Left cardiac atrium (tissue), 4 donors: ENCODE results near the gene SLC25A34. TPM values are rescaled to one million over a fixed set of nuclear protein-coding genes. Genes with fewer than 3 reads are reported as not detected.

Source experiments
- ATAC-seq, 2 donors: fragments of 200-7000 bp; cut with Tn5 transposase; one replicate each; pipeline ENCODE4 v1.9.1; 2020; ENCODE audit warnings: mild to moderate bottlenecking in 2 of 2, moderate library complexity in 2 of 2
- DNase-seq: peaks from one replicate; pipeline ENCODE4 v3.0.0-alpha.2; 2020
- intact Hi-C, 2 donors: fragments of 100-400 bp; cut with DNase I; formaldehyde crosslinking; loops; one replicate each; pipeline versions ENCODE4 v1.14.1 to v1.15.1; 2022 to 2023
- total RNA-seq, 2 donors: library from RNA; stranded (reverse); fragmentation: NEBNext Ultra II Directional; extraction: Animal tissue kit (Norgen Biotek cat#: 25700); gene quantifications; one replicate each; pipeline ENCODE4 v1.2.1, GENCODE V29; 2021
- donor health status: DM: no; HTN: yes; CAD: no.
- donor health status: DM: no; HTN: yes; CAD: no; lungs with severe emphysema.
- donor health status: DM: yes; HTN: yes; CAD: no.
- donor health status: Dilated cardiomyopathy.

SLC25A34 gene
- total RNA-seq, 2 donors from 2014 or later: 5.4 to 7.3 TPM

DNA sequence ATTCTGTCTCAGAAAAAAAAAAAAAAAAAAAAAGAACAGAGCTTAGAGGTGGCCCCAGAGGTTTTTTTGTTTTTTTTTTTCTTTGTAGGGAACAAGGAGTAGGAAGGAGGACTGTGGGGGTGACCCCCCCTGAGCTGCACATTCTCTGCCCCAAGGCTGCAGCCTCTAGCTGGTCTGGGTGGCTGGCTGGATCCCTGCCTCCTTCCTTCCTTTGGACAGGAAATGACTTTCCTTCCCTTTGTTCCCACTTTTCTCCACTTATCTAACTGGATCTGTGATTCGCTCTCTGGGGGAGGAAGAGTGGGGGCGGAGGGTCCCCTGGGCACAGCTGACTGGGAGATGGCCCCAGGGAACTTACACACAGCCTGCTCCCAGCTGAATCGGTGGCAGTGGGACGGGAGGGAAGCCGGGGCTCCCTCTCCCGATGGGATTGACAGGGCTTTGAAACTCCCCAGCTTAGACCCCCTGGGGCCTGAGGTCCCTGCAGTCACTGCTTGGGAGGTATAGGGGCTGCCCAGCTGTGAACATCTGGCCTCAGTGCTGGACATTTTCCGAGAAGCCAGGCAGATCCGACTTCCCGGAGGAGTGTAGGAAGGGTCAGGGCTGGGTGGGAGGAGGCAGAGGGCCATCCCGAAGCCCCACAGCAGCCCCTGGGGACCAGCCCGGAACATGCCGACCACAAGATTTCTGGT lies 24.6 kb downstream of the SLC25A34 start:
- DNase-seq: peak; percentile 70
- peak; percentile 24 to 36 for ATAC-seq
- intact Hi-C loops: no loop called here

DNA sequence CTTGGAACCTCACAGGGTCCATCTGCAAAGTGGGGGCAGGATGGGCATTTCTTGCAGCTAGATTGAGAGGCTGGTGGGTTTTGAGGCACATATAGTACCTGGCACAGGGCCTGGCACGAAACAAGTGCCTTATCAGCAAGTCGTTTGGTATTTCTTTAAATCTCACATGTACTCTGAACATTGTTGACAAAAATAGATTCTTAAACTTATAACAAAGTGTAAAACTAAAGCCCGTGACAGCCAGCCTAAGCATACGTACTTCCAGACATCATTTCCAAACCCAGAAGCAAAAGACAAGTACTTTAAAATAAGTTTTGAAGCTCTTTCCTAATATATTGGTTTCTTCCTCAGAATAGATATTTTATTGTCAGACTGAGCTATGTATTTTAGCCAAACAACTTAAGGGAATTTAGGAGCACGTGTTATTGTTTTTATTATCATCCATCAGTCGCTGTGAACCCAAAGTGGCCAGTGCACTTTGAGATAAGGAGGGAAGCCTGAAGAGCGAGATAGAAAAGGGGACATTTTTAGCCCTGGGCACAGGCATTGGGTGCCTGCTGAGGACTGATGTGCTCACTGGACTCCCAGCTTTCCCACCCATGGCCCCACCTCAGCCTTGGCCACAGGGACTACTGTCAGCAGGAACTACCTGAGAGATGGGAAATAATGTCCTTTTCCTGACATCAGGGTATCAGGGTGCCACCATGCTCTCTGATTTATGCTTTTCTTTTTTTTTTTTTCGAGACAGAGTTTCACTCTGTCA lies 25.5 kb downstream of the SLC25A34 start:
- DNase-seq: no peak
- intact Hi-C loops: no loop called here
- peak; percentile 9 to 27 for ATAC-seq

DNA sequence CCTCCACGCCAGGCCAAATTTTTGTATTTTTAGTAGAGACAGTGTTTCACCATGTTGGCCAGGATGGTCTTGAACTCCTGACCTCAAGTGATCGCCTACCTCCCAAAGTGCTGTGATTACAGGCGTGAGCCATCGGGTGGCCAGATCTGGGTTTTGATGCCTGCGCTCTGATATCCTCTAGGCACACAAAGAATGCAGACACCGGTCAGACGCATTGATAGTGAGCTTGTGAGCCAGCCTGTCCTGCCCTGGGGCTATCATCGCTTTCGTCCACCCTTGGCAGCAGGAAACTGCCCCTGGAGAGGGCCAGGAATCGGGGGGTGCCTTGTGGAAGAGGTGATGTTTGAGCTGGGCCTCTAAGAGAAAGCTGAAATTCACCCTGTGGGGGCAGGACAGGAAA lies 26.5 kb downstream of the SLC25A34 start:
- no peak for DNase-seq

DNA sequence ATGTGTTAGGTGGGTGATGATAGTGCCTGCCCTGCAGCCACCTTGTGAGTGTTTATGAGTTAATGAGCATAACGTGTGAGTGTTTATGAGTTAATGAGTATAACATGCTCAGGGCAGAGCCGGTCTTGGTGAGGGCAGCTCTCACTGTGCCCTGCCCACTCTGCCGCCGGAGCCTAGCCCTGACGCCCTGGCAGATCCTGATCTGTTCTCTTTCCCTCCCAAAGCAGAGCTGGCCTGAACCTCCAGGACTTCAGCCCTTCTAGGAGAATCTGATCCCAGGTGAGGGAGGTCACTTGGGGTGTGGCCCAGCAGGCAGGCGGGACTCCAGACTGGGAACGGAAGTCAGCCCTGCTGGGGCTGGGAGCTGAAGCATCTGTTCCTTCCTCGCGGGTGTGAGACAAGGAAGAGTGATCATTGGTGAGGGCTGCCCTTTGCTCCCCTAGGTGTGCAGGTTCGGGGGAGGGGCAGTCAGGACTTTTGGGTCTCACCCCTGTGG lies 28.3 kb downstream of the SLC25A34 start:
- intact Hi-C loops: no loop called here
- DNase-seq (no peak), ATAC-seq (no peak)

More for the DNA sequence above, 26.5 kb downstream of the SLC25A34 start:
- ATAC-seq: no peak
- intact Hi-C loops: no loop called here

DNA sequence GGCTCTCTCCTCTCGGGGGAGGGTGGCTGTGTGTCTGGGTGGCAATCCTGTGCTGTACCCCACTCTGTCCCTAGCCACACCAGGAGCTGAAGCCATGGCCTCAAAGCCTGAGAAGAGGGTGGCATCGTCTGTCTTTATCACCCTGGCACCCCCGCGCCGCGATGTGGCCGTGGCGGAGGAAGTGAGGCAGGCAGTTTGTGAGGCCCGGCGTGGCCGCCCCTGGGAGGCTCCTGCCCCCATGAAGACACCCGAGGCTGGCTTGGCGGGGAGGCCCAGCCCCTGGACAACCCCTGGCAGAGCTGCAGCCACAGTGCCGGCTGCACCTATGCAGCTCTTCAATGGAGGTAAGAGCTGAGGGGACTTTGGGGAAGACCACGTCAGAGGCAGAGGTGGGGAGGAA lies 28.8 kb downstream of the SLC25A34 start:
- no peak for DNase-seq
- intact Hi-C loops: no loop called here
- ATAC-seq: no peak

DNA sequence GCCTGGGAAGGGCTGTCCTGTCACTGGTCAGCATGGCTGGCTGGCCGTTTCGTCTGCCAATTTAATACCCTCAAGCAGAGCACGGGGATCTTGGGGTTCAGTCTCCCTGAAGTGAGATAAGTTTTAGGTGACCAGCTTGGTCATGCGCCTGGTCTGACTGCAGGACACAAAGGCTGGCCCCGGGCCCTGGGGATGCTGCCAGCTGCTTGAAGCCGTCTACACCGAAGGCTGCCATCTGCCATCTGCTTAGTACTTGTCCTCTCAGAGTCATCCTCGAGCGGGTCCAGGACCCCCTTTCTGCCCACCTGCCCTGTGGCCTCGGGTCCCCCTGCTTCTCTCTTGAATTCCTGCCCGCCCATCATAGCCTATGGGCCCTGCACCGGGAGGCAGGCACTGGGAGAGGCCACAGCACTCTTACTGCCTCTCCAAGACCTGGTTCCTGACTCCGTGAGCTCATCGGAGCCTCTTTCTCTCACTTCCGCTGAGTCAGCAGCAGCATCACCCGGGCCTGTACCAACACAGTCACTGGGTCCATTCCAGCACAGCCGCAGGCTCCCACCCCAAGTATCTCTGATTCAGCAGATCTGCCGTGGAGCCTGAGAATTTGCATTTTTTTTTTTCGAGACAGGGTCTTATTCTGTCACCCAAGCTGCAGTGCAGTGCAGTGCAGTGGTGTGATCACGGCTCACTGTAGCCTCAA lies 29.6 kb downstream of the SLC25A34 start:
- intact Hi-C loops: no loop called here
- no peak for ATAC-seq
- no peak for DNase-seq

DNA sequence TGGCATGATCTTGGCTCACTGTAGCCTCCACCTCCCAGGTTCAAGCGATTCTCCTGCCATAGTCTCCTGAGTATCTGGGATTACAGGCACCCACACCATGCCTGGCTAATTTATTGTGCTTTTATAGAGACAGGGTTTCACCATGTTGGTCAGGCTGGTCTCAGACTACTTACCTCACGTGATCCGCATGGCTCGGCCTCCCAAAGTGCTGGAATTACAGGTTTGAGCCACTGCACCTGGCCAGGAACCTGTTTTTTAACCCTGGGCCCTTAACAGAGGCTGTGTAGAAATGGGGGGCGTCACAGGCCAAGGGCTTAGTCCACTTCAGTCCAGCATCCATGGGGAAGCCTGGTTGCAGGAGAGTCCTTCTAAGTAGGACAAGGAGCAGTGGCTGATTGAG lies 31.9 kb downstream of the SLC25A34 start:
- ATAC-seq (no peak), DNase-seq (no peak)
- intact Hi-C loops: no loop called here

DNA sequence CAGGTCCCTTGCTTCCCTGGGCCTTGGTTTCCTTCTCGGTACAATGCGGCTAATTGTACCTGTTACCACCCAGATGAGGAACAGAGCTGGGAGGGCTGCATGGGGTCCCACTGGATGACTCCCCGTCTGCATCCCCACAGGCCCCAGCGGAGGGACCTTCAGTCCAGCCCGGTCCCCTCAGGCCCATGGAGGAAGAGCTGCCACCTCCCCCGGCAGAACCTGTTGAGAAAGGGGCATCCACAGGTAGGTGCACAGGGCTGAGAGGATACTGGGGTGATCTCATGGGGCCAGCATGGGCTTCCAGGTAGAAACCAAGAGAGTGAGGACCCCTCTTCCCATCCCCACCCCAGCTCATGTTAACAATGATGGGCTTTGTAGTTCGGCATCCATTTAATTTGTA lies 32.3 kb downstream of the SLC25A34 start:
- DNase-seq: no peak
- no peak for ATAC-seq
- intact Hi-C loops: no loop called here

DNA sequence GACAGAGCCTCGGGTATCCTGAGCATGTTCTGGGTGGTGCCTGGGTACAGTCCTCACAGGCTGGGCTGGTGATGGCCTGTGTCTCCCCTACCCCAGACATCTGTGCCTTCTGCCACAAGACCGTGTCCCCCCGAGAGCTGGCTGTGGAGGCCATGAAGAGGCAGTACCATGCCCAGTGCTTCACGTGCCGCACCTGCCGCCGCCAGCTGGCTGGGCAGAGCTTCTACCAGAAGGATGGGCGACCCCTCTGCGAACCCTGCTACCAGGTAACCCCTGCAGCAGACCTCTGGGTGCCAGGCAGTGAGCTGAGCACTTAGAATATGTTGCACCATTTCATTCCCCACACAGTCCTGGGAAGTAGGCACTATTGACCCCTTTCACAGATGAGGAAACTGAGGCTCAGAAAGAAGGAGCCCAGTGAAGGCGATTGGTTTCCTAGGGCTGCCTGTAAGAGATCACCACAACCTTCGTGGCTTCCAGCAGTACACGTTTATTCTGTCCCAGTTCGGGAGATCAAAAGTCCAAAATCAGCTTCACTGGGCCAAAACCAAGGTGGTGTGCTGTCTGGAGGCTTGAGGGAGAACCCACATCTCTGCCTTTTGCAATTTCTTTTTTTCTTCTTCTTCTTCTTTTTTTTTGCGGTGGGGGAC lies 34.4 kb downstream of the SLC25A34 start:
- intact Hi-C loops: no loop called here
- no peak for DNase-seq
- no peak for ATAC-seq

DNA sequence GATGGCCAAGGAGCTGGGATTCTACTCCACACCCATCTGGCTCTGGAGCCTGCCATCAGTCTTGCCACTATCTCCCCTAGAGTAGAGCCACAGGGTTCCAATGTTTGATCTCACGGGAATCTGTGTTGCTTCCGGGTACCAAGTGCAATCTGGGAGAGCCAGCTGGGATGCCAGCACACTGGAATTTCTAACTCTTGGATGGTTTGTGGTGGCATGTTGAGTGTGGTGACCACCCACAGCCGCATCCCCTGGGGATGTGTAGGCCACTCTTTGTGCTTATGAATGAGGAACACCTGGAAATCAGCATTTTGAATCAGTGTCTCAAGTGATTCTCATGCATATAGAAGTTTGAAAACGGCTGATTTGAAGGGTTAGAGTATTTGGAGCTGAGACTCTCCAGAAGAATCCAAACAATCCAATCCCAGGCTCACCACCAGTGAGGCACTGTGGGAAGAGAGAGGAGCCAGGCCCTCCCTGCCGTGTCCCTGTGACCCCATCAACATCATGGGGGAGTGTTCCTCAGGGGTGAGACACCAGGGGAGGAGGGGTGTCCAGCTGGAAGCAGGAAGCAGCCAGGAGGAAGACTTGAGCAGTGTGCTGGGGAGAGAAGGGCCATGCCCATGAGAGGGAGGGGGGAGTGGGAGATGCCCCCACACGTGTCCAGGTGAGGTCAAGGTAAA lies 35.9 kb downstream of the SLC25A34 start:
- DNase-seq (no peak), ATAC-seq (no peak)
- intact Hi-C loops: no loop called here

DNA sequence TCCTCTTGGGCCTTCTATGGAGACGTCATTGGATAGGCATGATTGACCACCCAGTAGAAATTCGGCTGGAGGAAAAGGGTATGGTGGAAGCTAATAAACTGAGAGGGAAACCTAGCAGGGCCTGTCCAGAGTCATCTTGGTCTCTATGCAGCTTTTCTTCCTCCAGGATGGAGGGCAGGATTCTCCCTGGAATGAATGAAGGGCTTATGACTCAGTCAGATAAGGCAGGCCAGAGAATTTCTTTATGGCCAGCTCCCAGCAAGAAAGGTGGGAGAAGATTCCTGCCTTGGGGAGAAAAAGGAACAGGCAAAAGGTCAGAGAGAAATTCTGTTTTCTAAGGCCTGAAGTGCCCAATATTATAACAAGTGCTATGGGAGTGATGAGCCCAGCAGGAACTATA lies 39.6 kb downstream of the SLC25A34 start:
- intact Hi-C loops: no loop called here
- DNase-seq: no peak
- peak in 1 of 2 donors; percentile 73 for ATAC-seq

DNA sequence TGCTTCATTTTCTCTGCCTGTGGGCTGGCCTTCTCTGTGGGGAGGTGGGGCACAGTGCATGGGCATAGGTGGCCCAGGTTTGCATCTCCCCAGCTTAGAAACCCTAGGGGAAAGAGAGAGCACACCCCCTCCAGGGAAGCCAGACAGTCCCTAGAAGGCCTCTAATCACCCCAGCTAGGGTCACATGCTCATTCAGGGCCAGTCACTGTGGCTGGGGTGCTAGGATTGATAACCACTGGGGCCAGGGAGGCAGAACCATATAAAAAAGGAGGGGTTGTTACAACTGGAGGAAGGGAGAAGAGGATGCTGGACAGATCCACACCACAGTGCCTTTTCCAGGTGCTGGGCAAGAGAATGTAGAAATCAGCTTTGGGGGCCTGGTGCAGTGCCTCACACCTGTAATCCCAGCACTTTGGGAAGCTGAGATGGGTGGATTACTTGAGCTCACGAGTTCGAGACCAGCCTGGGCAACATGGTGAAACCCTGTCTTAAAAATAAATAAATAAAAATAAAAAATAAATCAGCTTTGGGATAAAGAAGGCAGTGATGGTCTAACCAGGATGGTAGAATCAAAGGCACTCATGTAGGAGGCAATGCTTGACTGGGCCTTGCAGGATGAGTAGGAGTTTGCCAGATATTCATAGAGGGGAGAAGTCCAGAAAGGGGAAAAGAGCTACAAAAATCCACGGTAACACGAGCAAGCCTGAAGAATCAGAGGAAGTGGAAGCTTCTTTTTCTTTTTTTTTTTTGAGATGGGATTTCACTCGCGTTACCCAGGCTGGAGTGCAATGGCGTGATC lies 42.0 kb downstream of the SLC25A34 start:
- ATAC-seq (no peak), DNase-seq (no peak)
- intact Hi-C loops: no loop called here

DNA sequence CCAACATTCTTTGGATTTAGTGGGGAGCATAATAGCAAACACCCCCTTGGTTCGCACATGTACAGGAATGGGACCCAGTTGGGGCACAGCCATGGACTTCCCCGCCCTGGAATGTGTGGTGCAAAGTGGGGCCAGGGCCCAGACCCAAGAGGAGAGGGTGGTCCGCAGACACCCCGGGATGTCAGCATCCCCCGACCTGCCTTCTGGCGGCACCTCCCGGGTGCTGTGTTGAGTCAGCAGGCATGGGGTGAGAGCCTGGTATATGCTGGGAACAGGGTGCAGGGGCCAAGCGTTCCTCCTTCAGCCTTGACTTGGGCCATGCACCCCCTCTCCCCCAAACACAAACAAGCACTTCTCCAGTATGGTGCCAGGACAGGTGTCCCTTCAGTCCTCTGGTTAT lies 49.6 kb downstream of the SLC25A34 start:
- ATAC-seq (no peak), DNase-seq (no peak)
- intact Hi-C loops: no loop called here

DNA sequence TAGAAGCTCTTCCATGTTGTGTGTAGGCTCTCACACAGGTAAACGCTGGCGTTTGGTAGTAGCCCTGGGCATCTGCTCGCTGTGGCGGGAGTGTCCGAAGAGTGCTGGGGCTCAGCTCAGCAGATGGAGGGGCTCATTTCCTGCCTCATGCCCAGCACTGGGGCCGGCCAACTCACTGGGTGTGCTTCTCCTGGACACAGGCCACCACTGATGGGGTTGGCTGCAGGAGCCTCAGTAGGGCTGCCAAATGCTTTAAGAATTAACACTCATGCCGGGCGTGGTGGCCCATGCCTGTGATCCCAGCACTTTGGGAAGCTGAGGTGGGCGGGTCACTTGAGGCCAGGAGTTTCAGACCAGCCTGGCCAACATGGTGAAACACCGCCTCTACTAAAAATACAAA lies 50.5 kb downstream of the SLC25A34 start:
- intact Hi-C loops: no loop called here
- peak; percentile 68 to 79 for ATAC-seq
- peak; percentile 59 for DNase-seq

DNA sequence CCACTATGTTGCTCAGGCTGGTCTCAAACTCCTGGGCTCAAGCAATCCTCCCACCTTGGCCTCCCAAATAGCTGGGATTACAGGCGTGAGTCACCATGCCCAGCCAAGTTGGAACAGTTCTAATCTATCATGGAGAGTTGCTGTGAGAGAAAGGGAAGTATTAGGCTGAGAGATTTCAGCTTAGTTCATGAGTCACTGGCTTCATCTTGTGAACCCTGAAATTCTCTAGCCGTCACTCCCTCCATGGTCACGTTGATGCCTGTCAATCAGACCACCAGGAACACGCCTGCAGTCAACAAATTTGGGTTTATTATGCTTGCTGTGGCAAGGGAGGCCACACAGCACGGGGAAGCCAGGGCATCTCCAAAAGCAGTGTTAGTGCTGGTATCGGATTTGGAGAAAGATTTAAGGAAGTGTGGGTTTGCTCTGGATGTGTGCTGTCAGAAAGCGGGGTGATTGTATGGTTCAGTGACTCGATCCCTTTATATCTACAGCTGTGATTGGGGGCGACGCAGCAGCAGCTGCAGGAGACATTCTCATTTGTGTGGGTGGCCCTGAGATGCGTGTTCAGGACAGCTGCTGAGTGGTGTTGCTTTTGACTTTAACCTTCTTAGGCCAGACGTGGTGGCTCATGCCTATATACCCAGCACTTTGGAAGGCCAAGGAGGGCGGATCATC lies 52.7 kb downstream of the SLC25A34 start:
- ATAC-seq (peak in 1 of 2 donors; percentile 9), DNase-seq (no peak)
- intact Hi-C loops: no loop called here
